ENCODE data around the gene HECTD1. TPM values are rescaled to one million over a fixed set of nuclear protein-coding genes. Genes with fewer than 3 reads are reported as not detected.

HECTD1 gene
- total and polyA plus RNA-seq, 4 donors: 118 to 309 (median 156) TPM

DNA sequence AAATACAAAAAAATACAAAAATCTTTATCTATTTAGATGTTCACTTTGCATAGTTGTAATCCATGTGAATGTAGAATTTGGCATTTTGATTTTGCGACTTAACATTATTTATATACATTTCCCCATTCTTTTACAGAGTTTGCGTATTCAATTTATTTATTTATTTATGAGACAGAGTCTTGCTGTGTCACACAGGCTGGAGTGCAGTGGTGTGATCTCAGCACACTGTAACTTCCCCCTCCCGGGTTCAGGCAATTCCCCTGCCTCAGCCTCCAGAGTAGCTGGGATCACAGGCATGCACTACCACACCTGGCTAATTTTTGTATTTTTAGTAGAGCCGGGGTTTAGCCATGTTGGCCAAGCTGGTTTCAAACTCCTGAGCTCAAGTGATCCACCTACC is 156.1 kb downstream of the HECTD1 start:
- Histone ChIP-seq H3K27me3 (ENCODE audit: control insufficient read depth, insufficient read depth, low read length) (no peaks in the 10 kb centered on the region), H3K36me3 (ENCODE audit: control insufficient read depth, insufficient read depth, low read length) (no peaks in the 10 kb centered on the region), H3K27ac (ENCODE audit: low read depth, low read length) (no peak overlapping the region), H3K4me1 (ENCODE audit: control insufficient read depth, insufficient read depth, low read length) (no peaks in the 10 kb centered on the region), H3K9me3 (ENCODE audit: control insufficient read depth, insufficient read depth, low read length) (no peaks in the 10 kb centered on the region), H3K4me3 (ENCODE audit: low read depth, low read length) (no peak overlapping the region)
- no peak for DNase-seq (ENCODE audit: low read depth in 4 of 6, low spot score in 6 of 6)
- WGBS (ENCODE audit: insufficient coverage): 100% methylated on average over 2 of the region's 4 CpGs

DNA sequence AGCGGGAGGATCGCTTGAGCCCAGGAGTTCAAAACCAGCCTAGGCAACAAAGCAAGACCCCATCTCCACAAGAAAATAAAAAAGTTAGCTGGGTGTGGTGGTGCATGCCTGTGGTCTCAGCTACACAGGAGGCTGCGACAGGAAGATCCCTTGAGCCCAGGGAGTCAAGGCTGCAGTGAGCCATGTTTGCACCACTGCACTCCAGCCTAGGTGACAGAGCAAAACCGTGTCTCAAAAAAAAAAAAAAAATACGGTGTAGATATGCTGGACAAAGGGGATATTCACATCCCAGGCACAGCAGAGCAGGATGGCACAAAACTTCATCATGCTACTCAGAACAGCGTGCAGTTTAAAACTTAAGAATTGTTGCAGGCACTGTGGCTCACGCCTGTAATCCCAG is 156.6 kb downstream of the HECTD1 start:
- Histone ChIP-seq H3K4me1 (ENCODE audit: control insufficient read depth, insufficient read depth, low read length) (no peaks in the 10 kb centered on the region), H3K36me3 (ENCODE audit: control insufficient read depth, insufficient read depth, low read length) (no peaks in the 10 kb centered on the region), H3K27ac (ENCODE audit: low read depth, low read length) (no peak overlapping the region), H3K9me3 (ENCODE audit: control insufficient read depth, insufficient read depth, low read length) (no peaks in the 10 kb centered on the region), H3K4me3 (ENCODE audit: low read depth, low read length) (no peak overlapping the region), H3K27me3 (ENCODE audit: control insufficient read depth, insufficient read depth, low read length) (no peaks in the 10 kb centered on the region)
- DNase-seq (ENCODE audit: low read depth in 4 of 6, low spot score in 6 of 6): no peak
- WGBS (ENCODE audit: insufficient coverage): 100% methylated on average over 3 of the region's 7 CpGs

Small RNA genes lying within 50 kb of the gene (small RNA-seq; reads per million reads assigned to genes)
- gene RF00019 (ENCODE audit: low replicate concordance) (not detected), gene RNU6-541P (ENCODE audit: low replicate concordance) (not detected)

Other genes with a start within 250 kb of the HECTD1 start
- 10 to 100 TPM; 16.5 to 27.3 TPM for gene AP4S1, start 182.1 kb downstream of the HECTD1 start, total RNA-seq
- gene AP4S1, start 182.1 kb downstream of the HECTD1 start, polyA plus RNA-seq (ENCODE audit: insufficient read length in 2 of 2): 10 to 100 TPM; 29.2 to 29.8 TPM
- gene STRN3, start 181.4 kb downstream of the HECTD1 start, total RNA-seq: 10 to 100 TPM; 54.4 to 72.7 TPM
- gene STRN3, start 181.4 kb downstream of the HECTD1 start, polyA plus RNA-seq (ENCODE audit: insufficient read length in 2 of 2): 10 to 100 TPM; 31.6 to 37.2 TPM
- 10 to 100 TPM; 42.3 to 74.2 TPM for gene HEATR5A, start 212.8 kb upstream of the HECTD1 start, total RNA-seq
- 10 to 100 TPM; 20.4 to 32.0 TPM for gene HEATR5A, start 212.8 kb upstream of the HECTD1 start, polyA plus RNA-seq (ENCODE audit: insufficient read length in 2 of 2)
- gene DTD2, start 249.7 kb upstream of the HECTD1 start, total RNA-seq: 10 to 100 TPM; 26.0 to 62.5 TPM
- 10 to 100 TPM; 29.5 to 37.1 TPM for gene DTD2, start 249.7 kb upstream of the HECTD1 start, polyA plus RNA-seq (ENCODE audit: insufficient read length in 2 of 2)